GM21786 (cell line): ENCODE measurements around the gene RAB3IL1.

ENCODE experiments used
- ATAC-seq: cut with Tn5 transposase; IDR thresholded peaks from one replicate; pipeline ENCODE4 v1.9.1; 2021; ENCODE audit not compliant: unreplicated experiment

The RAB3IL1 gene

DNA sequence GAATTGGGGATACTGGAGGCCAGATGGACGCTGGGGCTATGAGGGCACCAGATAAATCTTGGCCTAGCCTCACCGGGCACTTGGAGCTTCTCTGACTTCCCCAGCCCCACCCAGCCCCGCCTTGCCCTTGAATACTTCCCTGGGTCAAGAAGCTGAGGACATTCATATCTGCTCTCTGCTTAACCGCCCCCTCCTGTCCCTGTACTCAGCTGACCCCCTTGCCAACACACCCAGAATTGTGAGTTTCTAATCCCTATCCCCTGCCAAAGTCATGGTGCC lies 48.0 kb downstream of the RAB3IL1 start:
- no peak for ATAC-seq

DNA sequence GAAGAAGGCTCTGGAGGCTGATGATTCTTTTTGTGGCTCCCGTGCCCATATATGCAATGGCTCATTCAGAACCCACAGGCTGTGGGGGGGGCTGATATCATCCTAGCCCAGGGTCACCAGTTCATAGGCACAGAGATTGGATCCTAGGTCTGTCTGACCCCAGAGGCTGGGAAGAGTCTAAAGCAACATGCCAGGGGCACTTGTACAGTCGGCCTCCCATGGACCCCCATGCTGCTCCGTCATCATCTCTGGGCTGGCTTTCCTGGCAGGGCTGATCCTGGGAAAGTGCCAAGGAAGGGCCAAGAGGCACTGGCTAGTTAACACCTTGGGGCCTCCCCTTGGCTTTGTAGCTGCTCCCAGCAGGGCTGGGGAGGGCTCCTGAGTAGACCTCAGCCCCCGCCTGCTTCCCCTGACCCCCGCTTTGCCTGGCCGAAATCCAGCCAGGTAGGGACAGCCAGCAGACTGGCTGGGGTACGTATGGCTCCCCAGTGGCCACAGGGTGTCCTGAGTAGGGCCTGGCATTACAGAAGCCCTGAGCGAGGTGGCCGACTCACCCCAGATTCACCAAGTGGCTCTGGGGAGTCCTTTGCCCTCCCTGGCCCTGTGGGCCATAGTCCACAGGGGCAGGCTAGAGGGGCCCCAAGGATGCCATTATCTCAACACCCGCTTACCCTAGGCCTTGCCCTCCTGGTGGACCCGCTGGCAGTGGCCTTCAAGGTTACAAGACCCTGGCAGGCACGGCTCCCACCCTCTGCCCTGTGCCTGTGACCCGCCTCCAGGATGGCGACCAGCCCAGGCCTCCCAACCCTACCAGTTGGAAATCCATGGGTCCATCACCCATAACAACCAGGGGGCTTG lies 48.6 kb downstream of the RAB3IL1 start:
- ATAC-seq, result no peak

DNA sequence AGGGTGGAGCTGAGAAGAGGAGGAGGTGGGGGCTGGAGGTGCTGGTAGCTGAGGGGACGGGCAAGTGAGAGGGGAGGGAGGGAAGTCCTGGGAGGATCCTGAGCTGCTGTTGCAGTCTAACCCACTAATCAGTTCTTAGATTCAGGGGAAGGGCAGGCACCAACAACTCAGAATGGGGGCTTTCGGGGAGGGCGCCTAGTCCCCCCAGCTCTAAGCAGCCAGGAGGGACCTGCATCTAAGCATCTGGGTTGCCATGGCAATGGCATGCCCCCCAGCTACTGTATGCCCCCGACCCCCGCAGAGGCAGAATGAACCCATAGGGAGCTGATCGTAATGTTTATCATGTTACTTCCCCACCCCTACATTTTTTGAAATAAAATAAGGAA lies 50.4 kb downstream of the RAB3IL1 start:
- no peak for ATAC-seq

DNA sequence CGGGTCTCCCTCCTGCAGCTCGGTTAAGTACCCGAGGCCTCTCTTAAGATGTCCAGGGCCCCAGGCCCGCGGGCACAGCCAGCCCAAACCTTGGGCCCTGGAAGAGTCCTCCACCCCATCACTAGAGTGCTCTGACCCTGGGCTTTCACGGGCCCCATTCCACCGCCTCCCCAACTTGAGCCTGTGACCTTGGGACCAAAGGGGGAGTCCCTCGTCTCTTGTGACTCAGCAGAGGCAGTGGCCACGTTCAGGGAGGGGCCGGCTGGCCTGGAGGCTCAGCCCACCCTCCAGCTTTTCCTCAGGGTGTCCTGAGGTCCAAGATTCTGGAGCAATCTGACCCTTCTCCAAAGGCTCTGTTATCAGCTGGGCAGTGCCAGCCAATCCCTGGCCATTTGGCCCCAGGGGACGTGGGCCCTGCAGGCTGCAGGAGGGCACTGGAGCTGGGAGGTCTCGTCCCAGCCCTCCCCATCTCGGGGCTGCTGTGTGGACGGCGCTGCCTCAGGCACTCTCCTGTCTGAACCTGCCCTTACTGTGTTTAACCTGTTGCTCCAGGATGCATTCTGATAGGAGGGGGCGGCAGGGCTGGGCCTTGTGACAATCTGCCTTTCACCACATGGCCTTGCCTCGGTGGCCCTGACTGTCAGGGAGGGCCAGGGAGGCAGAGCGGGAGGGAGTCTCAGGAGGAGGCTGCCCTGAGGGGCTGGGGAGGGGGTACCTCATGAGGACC lies 51.0 kb downstream of the RAB3IL1 start:
- ATAC-seq, result no peak

DNA sequence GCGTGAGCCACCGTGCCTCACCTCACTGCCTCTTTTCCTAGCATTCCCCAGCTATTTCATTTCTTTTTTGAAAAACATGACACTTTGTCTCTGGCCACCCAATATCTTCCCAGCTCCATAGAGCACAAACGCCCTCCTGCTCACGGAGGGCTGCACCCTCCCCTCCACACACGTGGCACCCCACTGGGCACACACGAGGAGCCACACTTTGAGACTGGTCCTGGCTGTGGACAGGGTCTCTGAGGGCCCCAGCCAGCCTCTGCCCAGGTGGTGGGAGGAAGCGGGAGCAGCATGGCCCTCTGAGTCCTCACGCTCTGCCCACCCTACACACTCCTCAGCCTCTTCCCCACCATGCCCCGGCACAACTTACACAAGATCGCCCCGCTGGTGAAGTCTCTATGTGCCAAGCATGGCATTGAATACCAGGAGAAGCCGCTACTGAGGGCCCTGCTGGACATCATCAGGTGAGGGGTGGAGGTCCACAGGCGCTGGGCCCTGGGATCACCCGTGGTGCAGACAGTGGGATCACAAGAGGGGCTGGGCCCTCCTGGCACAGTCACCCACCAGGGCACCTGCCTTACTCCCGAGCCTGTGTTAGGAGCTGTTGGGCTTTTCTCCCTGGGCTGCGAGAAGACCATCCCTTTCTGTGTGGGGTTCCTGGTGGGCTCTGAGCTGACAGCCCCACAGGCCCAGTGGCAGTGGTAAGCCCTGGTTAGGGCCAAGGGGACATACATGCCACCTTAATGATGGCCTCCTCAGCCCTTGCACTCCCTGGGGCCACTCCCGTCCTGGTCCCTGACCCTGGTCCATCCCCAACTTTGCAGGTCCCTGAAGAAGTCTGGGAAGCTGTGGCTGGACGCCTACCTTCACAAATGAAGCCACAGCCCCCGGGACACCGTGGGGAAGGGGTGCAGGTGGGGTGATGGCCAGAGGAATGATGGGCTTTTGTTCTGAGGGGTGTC lies 52.3 kb downstream of the RAB3IL1 start:
- no peak for ATAC-seq

DNA sequence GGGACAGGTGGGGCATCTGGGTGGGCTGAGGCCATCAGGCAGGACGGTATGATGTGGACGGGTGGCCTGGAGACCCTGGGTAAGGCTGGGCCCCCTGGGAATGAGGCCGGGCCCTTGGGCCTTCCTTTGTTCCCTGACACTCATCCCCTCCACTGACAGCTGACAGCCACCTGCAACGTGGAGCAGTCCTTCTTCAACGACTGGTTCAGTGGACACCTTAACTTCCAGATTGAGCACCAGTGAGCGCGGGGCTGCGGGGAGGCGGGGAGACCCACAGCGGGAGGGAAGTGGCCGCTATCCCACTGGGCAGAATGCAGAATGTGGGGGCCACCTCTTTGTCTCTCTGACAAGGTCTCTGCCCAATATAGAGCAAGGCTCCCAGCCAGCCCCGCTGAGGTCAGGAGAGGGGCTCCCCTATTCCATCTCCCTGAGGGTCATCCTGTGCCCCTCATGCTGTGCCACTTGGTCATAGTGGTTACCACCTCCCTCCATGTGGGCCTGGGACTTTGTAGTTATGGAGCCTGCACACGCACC lies 53.8 kb downstream of the RAB3IL1 start:
- no peak for ATAC-seq

DNA sequence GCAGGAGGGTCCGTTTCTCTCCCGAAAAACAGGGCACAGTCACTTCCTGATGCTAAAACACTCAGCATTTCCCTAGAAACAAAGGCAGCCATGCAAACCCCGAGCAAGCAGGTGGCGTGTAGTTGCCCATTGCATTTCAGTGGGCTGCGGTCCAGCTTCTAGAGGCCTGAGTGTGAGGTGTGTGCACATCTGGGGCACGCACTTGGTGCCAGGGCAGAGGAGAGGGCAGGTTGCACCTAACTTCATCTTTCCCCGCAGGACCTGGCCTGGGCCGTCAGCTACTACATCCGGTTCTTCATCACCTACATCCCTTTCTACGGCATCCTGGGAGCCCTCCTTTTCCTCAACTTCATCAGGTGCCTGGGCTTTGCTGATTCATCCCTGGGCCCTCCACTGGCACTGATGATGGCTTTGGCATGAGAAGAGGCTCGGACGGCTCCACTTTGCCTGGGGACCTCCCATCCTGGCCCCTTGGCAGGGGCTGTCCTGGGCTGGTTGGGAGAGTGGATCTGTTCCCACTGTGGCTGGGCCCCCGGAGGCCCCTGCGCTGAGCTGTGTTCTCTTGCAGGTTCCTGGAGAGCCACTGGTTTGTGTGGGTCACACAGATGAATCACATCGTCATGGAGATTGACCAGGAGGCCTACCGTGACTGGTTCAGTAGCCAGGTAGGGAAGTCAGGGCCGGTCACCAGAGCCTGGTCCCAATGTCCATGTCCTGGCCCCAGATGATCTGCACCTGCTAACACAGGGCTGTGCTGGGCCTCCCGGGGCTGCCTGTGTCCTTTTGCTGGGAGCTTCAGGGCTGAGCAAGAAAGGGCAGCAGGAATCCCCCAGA lies 54.4 kb downstream of the RAB3IL1 start:
- ATAC-seq, result no peak

DNA sequence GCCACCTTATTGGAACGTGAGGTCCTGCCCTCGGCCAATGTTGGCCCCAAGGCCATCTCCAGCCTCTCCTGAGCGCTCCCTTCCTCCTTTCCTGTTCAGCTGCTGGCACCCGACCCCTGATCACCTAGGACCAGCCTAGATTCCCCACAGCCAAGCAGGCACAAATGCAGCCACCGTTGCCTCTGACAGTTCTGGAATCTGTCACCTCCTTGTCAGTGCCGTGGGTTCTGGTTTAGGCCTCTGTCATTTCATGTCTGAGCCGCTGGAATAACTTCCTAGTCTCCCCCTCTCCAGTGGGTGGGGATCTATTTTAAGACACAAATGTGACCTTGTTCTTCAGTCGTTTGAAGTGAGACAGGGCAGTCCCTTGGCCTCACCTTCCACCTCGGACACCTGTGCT lies 55.7 kb downstream of the RAB3IL1 start:
- ATAC-seq, result no peak

DNA sequence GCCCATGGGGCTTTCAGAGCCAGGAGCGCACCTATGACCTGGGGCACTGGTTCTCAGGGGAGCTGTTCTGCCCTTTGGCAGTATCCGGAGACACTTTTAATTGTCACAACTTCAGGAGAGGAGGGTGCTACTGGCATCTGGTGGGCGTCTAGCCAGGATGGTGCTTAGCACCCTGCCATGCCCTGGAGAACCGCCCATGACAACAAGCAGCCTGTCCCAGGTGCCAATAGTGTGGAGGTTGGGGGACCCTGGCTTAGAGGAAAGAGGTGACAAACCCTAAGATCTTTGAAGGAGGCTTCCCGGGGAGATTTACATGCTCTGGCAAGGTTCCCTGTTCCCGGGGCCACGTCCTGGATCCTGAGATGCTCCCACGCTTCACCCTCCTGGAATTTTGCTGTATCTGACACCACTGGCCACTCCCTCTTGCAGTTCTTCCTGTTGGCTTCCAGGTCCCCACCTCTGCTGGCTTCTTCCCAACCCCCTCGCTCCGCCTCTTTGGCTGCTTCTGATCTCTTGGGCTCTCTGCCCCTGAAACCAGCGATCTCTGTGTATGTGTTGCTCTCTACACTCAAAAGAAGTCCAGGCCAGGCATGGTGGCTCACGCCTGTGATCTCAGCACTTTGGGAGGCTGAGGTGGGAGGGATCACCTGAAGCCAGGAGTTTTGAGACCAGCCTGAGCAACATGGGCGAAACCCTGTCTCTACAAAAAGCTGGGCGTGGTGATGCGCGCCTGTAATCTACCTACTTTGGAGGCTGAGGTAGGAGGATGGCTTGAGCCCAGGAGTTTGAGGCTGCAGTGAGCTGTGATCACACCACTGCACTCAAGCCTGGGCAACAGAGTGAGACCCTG lies 57.1 kb downstream of the RAB3IL1 start:
- ATAC-seq, result no peak

DNA sequence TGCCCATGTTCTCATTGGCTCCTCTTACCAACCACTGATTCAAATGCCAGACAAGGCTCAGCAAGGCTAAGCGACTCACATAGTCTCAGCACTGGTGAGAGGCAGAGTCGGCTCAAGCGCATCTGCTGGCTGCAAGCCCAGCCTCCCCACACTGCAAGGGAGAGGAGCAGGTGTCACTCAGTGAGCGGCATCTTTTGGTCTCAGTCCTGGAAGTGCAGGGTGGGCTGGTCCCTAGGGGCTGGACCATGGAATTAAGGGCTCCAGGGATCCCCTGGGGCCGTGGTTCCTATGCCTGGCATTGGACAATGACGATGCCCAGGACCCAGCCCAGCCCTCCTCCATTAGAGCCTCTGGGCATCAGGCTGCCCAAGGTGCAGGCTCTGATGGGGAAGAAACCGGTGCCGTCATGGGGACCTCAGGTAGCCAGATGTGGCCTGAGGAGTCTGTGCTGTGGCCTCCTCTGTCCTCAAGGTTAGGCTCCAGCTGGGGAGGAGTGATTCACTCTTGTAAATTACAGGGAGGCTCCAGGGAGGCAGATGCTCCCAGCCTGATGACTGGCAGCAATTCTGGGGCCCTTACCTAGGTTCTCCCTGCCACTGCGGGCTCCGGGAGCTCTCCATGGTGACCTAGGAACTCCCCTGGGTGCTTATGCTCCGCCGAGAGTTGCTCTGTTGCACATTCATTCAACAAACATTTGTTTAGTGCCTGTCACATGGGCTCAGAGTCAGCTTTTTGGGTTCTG lies 61.3 kb downstream of the RAB3IL1 start:
- ATAC-seq, result no peak

DNA sequence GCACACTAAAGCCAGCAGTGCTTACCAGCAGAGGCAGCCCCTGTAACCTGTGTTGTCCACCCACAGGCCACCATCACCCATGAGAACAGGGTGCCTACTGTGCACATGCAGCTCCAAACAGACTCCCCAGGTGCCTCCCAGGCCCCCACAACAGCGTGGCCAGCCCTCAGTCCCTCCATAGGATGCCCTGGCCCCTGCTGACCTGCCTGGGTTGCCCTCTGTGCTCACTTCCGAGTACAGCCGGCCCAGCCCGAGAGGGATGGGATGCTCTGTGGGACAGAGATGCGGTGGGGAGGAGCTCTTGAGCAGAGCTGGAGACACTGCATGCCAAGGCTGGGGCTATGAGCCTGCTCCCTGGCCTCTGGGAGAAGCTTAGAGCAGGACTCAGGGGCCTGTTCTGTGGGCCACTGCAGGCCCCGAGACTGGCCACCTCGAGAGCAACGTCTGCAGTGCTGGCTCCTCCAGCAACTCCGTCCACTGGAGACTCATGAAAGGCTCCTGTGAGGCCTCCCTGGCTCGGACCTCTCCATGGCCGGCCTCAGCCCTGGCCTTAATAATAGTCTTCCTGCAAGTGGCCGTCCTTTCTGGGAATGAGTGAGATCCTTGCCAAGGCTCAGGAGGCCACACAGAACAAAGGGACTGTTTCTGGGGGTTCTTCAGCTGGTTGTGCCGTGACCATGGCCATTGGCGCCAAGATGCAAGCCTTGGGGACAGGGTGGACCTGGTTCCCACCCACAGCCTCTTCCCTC lies 62.2 kb downstream of the RAB3IL1 start:
- ATAC-seq, result no peak

DNA sequence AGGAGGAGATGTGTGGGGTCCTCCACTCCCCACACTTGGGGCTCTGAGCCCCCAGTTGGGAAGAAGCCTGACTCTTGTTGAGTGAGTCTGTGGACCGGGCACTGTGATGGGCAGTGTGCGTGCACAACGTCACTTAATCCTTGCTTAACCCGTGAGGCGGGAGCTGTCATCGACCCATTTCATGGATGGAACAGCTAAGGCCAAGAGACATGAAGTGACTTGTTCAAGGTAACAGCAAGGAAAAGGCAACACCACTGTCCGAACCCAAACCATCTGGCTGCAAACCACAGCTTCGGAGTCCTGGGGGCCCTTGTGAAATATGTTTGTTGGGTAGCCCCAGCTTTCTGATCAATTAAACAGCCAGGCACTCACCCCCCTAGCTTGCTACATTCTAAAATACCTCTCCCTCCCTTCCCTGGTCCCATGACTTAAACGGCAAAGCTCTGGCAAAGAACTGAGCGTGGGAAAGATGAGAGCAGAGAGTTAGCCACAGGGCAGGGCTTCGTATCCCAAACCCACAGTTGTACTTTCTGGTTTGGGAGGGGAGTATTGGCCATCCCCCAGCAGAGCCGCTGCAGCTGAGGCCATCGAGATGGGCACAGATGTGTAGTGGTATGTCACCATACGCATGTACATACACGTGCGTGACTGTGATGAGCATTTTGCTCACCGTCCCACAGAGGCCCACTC lies 63.0 kb downstream of the RAB3IL1 start:
- ATAC-seq, result no peak

DNA sequence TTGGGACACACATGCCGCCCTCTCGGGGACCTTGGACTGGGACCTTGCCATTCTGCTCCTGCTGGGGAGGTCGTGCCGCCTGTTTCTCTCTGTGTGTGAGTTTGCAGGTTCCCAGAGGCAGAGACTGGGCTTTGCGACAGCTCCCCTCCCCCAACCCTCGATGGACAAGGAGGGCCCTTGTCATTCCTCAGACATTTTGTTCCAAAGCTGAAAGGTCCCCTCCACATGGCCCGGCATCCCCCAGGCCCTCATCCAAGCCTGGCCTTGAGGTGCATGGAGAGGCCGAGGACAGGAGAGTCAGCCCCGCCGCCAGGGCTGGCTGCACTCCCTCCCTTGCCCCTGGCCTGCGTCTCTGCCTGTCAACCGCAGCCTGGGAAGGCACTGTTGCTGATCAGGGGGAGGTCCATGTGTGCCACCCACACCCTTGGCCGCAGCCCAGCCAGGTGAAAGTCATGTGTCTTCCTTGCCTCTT lies 63.6 kb downstream of the RAB3IL1 start:
- no peak for ATAC-seq

DNA sequence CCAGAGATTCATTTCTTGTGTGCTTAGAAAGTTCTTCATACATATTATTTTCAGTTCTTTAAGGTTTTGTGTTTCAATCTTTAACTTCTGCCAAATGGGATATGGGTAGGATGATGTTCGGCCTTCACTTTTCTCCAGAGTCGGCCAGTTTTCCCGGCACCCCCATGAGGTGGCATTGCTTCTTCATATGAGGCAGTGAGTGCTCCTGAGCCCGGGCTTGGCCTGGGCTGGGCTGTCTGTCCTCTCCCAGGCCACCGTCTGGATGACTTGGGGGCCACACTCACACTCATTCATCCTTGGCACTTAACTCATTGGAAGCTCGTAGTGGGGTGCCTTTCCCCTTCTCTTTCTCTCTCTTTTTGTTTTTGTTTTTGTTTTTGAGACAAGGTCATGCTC lies 65.5 kb downstream of the RAB3IL1 start:
- ATAC-seq, result no peak

DNA sequence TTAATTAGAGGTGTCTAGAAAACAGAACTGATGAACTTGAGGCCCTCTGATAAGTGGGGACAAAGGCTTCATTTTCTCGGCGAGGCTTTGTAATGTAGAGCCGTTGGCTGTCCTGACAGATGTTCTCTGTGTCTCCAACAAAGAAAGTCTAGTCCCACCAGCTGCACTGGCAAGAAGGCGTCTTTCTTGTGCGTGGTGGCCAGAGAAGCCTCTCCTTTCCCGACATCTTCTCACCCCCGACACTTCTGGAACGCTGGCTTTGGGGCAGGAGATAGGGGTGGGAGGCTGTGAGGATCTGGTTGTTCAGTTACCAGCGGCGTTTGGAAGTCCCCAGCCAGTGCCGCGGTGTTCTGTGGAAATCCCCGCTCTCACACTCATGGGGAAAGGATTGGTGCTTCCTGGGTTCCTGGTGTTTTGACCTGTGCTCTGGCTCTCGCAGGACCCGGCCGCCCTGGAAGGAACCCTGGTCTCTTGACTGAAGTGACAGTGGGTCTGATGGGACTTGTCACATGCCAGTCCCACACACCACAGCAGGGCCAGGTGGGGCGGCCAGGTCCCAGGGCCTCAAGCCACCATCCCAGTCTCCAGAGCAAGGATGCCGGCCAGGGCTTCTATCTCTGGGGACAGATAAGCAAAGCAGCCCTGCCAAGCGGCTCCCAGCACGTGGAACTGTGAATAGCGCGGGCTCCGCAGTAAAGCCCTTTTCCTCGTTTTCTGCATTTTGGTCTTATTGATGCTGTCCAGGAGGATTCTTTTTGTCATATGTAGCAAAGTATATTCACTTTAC lies 66.1 kb downstream of the RAB3IL1 start:
- no peak for ATAC-seq

DNA sequence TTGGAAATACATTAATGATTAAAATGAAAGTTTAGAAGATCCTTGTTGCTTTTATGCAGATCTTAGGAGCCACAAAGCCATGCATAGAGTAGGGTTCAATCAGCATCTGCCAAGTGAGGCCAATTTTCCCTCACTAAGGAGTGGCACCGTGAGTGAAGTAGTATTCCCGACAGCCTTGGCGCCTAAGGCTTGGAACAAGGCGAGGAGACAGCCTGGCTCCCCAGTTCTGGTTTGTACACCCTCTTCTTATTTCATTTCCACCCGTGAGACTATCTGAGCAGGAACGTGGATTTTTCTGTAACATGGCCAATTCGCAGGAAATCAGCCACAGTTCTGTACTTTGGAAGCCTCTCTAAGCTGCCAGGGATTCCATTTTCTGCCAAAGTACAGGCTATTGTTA lies 66.7 kb downstream of the RAB3IL1 start:
- no peak for ATAC-seq

DNA sequence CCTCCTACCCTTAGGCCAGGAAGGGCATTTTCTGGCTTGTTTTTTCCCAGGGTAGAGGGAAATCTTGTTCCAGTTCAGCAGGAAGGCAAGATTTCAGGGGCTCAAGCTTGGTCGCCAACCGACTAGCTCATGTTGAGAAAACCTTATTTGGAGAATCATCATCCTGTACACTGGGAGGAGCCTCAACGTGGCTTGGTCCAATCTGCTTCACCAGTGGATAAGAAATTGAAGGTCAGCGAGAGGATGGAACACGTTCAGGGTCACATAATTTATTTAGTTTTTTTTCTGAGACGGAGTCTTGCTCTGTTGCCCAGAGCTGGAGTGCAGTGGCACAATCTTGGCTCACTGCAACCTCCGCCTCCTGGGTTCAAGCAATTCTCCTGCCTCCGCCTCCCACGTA lies 68.7 kb downstream of the RAB3IL1 start:
- ATAC-seq, result no peak
